Mesenteric fat pad (tissue), 1 donor: Measurements from ENCODE around the gene ERLEC1. TPM values are rescaled to one million over a fixed set of nuclear protein-coding genes. Genes with fewer than 3 reads are reported as not detected.
"Not testable (repeated sequence)": the region's sequence is repeated elsewhere in the genome, so short reads cannot be mapped to it uniquely, and the experiment has no call there.

Source experiments
- DNase-seq: peaks from one replicate; pipeline ENCODE4 v3.0.0-alpha.2; 2020; ENCODE audit warnings: low spot score
- total RNA-seq: library from RNA; stranded (reverse); fragmentation: NEBNext Ultra II Directional; extraction: Animal tissue kit (Norgen Biotek cat#: 25700); gene quantifications from one replicate; pipeline ENCODE4 v1.2.1, GENCODE V29; 2021
- donor health status: DM: yes; HTN: yes; CAD: no.

Gene ERLEC1
- total RNA-seq, 1 donor from 2014 or later: 34.2 TPM

DNA sequence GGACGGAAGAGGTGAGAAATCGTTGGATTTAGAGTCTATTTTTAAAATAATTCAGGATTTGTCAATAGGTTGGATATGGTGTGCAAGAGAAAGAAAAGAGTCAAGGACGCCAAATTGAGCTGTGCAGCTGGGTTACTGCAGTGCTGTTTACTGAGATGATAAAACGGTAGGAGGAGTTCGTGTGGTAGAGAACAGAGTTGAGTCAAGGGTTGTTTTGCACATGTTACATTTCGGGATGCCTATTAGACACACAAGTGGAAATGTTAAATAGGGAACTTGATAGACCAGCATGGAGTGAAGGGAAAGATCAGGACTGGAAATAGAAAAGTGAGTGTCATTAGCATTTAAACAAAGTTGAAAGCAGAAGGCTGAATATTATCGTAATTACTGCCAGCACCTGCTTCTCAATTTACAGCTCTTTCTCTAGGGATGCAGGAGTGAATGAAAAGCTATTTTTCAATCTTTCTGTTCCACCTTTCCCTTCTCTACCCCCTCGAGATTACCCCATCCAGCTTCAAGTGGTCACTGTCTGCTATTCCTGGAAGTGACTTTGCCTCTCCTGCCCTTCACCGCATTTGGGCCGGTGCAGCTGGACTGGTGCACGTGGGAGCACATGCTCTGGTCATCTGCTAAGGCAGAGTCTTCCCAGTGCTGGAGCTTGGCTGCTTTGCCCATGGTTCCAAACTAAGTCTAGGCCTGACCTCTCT lies 42.6 kb downstream of the ERLEC1 start:
- no peak for DNase-seq

DNA sequence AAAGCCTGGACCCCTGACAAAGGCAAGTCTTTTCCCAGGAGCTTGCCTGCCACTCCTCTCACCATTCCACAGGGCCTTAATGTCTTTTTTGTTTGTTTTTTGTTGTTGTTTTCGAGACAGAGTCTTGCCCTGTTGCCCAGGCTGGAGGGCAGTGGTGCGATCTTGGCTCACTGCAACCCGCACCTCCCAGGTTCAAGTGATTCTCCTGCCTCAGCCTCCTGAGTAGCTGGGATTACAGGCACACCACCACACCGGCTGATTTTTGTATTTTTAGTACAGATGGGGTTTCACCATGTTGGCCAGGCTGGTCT lies 43.1 kb downstream of the ERLEC1 start:
- not testable (repeated sequence) for DNase-seq

- DNase-seq: no peak
Observed at GRCh38 chr2:53840580-53840979, 53.7 kb downstream of the ERLEC1 start.

- DNase-seq: not testable (repeated sequence)
Observed at GRCh38 chr2:53841651-53842050, 54.8 kb downstream of the ERLEC1 start.

DNA sequence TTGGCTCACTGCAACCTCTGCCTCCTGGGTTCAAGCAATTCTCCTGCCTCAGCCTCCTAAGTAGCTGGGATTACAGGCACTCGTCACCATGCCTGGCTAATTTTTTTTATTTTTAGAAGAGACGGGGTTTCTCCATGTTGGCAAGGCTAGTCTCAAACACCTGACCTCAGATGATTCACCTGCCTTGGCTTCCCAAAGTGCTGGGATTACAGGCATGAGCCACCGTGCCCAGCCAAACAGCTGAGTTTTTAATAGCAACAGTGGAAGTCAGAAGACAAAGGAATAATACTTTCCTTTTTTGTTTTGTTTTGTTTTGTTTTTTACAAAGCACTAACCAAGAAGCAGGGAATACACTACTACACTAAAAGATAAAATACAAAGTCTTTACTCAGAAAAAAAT lies 56.0 kb downstream of the ERLEC1 start:
- no peak for DNase-seq

- DNase-seq: no peak
Observed at GRCh38 chr2:53843595-53843994, 56.8 kb downstream of the ERLEC1 start.

DNA sequence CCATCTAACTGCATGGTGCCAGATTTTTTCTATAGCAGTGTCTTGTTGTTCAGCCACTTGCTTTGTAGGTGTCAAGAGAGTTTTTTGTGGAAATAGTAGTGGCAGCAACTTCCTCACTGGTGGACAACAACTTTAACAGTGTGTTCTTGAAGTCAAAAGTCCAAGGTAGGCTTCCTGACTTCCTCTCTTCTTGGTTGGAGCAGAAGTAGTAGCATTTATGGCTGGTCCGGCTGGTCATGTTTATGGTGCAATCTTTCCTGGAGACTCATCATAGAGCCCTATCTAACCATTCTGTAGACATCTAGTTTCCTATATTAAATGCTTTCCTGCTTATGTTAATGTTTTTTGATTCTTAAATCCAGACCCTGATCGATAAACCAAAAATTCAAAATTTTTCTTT lies 61.2 kb downstream of the ERLEC1 start:
- DNase-seq: no peak

DNA sequence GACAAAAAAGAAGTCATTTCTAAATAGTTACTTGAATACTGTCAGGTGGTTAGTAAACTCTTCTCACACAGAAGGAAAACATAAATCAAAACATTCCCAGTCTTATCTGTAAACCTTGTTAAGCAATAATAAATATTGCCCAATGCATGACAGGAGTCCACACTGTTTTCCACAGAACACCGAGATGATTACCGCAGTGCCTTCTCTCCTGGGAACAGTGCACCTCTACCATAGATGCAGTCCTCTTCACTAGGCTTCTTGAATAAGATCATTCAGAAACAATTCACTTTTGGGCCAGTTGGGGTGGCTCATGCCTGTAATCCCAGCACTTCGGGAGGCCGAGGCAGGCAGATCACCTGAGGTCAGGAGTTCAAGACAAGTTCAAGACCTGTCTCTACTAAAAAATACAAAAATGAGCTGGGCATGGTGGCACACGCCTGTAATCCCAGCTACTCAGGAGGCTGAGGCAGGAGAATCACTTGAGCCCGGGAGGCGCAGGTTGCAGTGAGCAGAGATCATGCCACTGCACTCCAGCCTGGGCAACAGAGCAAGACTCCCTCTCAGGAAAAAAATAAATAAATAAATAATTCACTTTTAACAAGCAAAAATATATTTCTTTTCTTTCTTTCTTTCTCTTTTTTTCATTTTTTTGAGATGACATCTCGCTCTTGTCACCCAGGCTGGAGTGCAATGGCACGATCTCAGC lies 64.4 kb downstream of the ERLEC1 start:
- not testable (repeated sequence) for DNase-seq

DNA sequence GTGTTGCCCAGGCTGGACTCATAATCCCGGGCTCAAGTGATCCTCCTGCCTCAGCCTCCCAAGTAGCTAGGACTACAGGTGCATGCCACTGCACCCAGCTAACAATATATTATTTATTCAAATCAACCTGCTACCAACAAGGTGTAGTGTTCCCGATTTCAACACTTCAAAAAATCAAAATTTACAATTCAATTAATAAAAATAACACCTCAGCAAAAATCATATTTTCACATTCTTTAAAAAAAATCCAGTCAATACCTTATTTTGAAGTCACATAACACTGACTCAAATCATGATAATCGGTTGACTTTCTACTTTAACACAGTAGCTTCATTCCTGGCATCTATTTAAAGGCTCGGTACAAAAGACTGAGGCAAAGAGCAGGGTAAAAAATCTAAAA lies 65.7 kb downstream of the ERLEC1 start:
- DNase-seq: no peak

DNA sequence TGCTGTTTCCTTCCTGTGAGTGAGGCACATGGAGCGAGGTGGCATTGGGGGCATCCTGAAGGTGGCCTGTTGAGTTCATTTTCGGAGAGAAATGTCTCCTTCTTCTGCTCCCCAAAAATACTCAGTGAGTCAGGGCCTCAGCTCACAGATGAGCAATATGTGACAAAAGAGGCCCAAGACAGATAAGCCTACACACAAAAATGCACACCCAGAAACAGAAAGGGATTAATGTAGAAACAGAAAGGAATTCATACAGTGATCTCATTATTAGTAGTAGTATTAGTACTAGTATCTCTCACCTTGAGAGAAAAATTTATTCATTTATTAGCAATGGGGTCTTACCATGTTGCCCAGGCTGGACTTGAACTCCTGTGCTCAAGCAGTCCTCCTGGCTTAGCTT lies 67.8 kb downstream of the ERLEC1 start:
- no peak for DNase-seq

GRCh38 chr2:53856272-53856671 lies 69.4 kb downstream of the ERLEC1 start:
- no peak for DNase-seq

- DNase-seq: no peak
Observed at GRCh38 chr2:53859206-53860181, 72.7 kb downstream of the ERLEC1 start, which contains the start of gene GPR75. TSS of gene GPR75 (minus strand) at chr2:53859967. CDS start at chr2:53854756, 5,211 bp downstream.

DNA sequence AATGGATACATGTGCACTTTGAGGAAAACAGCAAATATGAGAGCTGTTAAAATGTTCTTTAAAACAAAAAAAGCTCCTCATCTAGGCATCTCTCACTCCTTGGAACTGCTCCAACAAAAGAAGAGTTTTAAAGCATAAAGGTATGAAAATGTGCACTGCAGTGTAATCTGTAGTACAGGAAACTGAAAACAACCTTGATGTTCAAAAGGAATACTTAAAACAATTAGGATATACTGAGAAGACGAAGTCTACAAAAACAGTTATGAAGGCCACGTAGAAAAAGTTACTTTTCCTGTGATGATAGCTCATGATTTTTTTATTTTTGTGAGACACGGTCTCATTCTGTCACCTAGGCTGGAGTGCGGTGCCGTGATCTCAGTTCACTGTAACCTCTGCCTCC lies 75.0 kb downstream of the ERLEC1 start:
- no peak for DNase-seq

DNA sequence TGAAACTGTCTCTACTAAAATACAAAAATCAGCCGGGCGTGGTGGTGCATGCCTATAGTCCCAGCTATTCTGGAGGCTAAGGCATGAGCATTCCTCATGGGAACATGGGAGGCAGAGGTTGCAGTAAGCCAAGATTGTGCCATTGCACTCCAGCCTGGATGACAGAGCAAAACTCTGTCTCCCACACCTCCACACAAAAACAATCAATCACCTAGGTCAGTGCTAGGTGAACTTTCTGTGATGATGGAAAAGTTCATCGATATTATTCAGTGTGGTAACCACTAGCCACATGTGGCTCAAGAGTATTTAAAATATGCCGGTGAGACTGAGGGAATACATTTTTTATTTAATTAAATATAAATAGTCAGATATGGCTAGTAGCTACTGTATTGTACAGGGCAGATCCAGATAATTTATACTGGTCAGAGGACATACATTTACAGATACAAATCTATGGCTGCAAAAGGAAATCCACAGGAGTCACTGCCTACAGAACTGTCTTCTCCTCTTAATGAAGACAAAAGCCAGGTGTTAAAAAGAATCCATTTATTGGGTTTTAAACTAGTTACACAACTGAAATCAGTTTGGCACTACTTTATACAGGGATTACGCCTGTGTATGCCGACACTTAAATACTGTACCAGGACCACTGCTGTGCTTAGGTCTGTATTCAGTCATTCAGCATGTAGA lies 76.8 kb downstream of the ERLEC1 start:
- DNase-seq: no peak

GRCh38 chr2:53865264-53865663 lies 78.4 kb downstream of the ERLEC1 start:
- DNase-seq: no peak

GRCh38 chr2:53865962-53866361 lies 79.1 kb downstream of the ERLEC1 start:
- DNase-seq: no peak

DNA sequence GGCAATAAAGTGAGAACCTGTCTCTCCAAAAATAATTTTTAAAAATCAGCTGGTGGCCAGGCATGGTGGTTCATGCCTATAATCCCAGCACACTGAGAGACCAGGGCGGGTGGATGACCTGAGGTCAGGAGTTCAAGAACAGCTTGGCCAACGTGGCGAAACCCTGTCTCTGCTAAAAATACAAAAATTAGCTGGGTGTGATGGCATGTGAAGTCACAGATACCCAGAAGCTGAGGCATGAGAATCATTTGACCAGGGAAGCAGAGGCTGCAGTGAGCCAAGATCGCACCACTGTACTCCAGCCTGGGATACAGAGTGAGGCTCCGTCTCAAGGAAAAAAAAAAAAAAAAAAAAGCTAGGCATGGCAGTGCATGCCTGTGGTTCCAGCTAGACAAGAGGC lies 80.3 kb downstream of the ERLEC1 start:
- no peak for DNase-seq

GRCh38 chr2:53867773-53868172 lies 80.9 kb downstream of the ERLEC1 start:
- no peak for DNase-seq
